ENCODE data around the gene EIF4G3.

The EIF4G3 gene

GRCh38 chr1:20975668-20976067, 201.0 kb downstream of the EIF4G3 start:
- Histone ChIP-seq H3K36me3 (ENCODE audit: insufficient read depth, low read length) (peaks cover 45% of the 10 kb centered on the region), H3K4me2 (ENCODE audit: low read length) (no peak overlapping the region), H3K4me1 (ENCODE audit: insufficient read depth, low read length, severe bottlenecking) (no peaks in the 10 kb centered on the region), H3K27ac (ENCODE audit: low read depth, low read length, poor library complexity, severe bottlenecking) (no peak overlapping the region), H3K4me3 (ENCODE audit: low read depth, low read length, poor library complexity, severe bottlenecking) (no peak overlapping the region), H3F3A (ENCODE audit: insufficient read depth, low read length) (no peaks in the 10 kb centered on the region), H3K9me3 (ENCODE audit: low read length) (no peaks in the 10 kb centered on the region), H3K27me3 (ENCODE audit: insufficient read depth, low read length) (no peaks in the 10 kb centered on the region), H3K9me2 (ENCODE audit: low read depth, low read length) (no peaks in the 10 kb centered on the region), H3K9ac (ENCODE audit: low read length) (no peak overlapping the region), H2AFZ (ENCODE audit: low read length) (no peak overlapping the region), H4K20me1 (ENCODE audit: insufficient read depth, low read length) (no peaks in the 10 kb centered on the region), H3K79me2 (ENCODE audit: insufficient read depth, low read length) (no peaks in the 10 kb centered on the region)
- TF ChIP-seq, protein P1, sequence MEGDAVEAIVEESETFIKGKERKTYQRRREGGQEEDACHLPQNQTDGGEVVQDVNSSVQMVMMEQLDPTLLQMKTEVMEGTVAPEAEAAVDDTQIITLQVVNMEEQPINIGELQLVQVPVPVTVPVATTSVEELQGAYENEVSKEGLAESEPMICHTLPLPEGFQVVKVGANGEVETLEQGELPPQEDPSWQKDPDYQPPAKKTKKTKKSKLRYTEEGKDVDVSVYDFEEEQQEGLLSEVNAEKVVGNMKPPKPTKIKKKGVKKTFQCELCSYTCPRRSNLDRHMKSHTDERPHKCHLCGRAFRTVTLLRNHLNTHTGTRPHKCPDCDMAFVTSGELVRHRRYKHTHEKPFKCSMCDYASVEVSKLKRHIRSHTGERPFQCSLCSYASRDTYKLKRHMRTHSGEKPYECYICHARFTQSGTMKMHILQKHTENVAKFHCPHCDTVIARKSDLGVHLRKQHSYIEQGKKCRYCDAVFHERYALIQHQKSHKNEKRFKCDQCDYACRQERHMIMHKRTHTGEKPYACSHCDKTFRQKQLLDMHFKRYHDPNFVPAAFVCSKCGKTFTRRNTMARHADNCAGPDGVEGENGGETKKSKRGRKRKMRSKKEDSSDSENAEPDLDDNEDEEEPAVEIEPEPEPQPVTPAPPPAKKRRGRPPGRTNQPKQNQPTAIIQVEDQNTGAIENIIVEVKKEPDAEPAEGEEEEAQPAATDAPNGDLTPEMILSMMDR (IDR thresholded peaks at IDR 0.05; ENCODE audit: low read length), result no peak
- TF ChIP-seq EZH2 (IDR thresholded peaks at IDR 0.05; ENCODE audit: borderline replicate concordance, low read length), result no peak

DNA sequence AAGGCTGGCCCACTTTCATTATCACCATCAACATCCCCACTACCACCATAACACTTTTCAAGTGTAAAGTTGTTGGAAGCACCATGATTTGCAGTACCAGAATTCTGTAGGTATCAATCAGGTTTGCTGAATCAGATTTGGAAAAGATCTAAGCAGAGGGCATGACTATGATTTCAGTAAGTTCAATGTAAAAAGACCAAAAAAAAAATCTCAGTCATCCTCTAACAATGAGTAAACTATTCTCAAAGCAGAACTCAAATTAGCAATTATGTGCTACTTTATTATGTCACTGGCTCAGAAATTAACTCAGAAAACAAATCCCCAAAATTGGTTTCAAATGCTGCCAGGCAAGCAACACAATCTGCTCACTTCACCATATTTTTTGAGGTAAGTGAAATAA, 201.7 kb downstream of the EIF4G3 start:
- H3K9me3 ChIP-seq (ENCODE audit: low read length), result no peaks in the 10 kb centered on the region
- TF ChIP-seq, protein P1 (IDR thresholded peaks at IDR 0.05; ENCODE audit: low read length), result no peak
- TF ChIP-seq EZH2 (IDR thresholded peaks at IDR 0.05; ENCODE audit: borderline replicate concordance, low read length), result no peak
- no peaks in the 10 kb centered on the region for H3K27me3 ChIP-seq (ENCODE audit: insufficient read depth, low read length)
- no peaks in the 10 kb centered on the region for H3K79me2 ChIP-seq (ENCODE audit: insufficient read depth, low read length)
- H4K20me1 ChIP-seq (ENCODE audit: insufficient read depth, low read length), result no peaks in the 10 kb centered on the region
- H2AFZ ChIP-seq (ENCODE audit: low read length), result no peak overlapping the region
- peaks cover 38% of the 10 kb centered on the region for H3K36me3 ChIP-seq (ENCODE audit: insufficient read depth, low read length)
- H3K9ac ChIP-seq (ENCODE audit: low read length), result no peak overlapping the region
- no peak overlapping the region for H3K4me2 ChIP-seq (ENCODE audit: low read length)
- H3K4me3 ChIP-seq (ENCODE audit: low read depth, low read length, poor library complexity, severe bottlenecking), result no peak overlapping the region
- no peaks in the 10 kb centered on the region for H3K9me2 ChIP-seq (ENCODE audit: low read depth, low read length)
- no peak overlapping the region for H3K27ac ChIP-seq (ENCODE audit: low read depth, low read length, poor library complexity, severe bottlenecking)
- H3F3A ChIP-seq (ENCODE audit: insufficient read depth, low read length), result no peaks in the 10 kb centered on the region
- H3K4me1 ChIP-seq (ENCODE audit: insufficient read depth, low read length, severe bottlenecking), result no peaks in the 10 kb centered on the region

GRCh38 chr1:20974069-20974468, 202.6 kb downstream of the EIF4G3 start:
- Histone ChIP-seq H3K9me2 (ENCODE audit: low read depth, low read length) (no peaks in the 10 kb centered on the region), H3K27me3 (ENCODE audit: insufficient read depth, low read length) (no peaks in the 10 kb centered on the region), H3K79me2 (ENCODE audit: insufficient read depth, low read length) (no peaks in the 10 kb centered on the region), H3K9ac (ENCODE audit: low read length) (no peak overlapping the region), H2AFZ (ENCODE audit: low read length) (no peak overlapping the region), H3K4me2 (ENCODE audit: low read length) (no peak overlapping the region), H3F3A (ENCODE audit: insufficient read depth, low read length) (no peaks in the 10 kb centered on the region), H3K9me3 (ENCODE audit: low read length) (no peaks in the 10 kb centered on the region), H3K4me3 (ENCODE audit: low read depth, low read length, poor library complexity, severe bottlenecking) (no peak overlapping the region), H4K20me1 (ENCODE audit: insufficient read depth, low read length) (no peaks in the 10 kb centered on the region), H3K36me3 (ENCODE audit: insufficient read depth, low read length) (peaks cover 37% of the 10 kb centered on the region), H3K4me1 (ENCODE audit: insufficient read depth, low read length, severe bottlenecking) (no peaks in the 10 kb centered on the region), H3K27ac (ENCODE audit: low read depth, low read length, poor library complexity, severe bottlenecking) (no peak overlapping the region)
- TF ChIP-seq EZH2 (IDR thresholded peaks at IDR 0.05; ENCODE audit: borderline replicate concordance, low read length), result no peak
- TF ChIP-seq, protein P1 (IDR thresholded peaks at IDR 0.05; ENCODE audit: low read length), result no peak

Measured in OCI-LY1 (cell line).